ENCODE results near the gene HIKESHI.

GRCh38 chr11:86370171-86370570, 68.1 kb downstream of the HIKESHI start:
- TF ChIP-seq POLR2A (IDR thresholded peaks at IDR 0.05; ENCODE audit: low read depth, low read length) (no peak), PAX5 (IDR thresholded peaks at IDR 0.05; ENCODE audit: insufficient read depth, low read length, severe bottlenecking) (no peak), POLR2AphosphoS5 (IDR thresholded peaks at IDR 0.05; ENCODE audit: low read depth, low read length) (no peak), TAF1 (IDR thresholded peaks at IDR 0.05; ENCODE audit: low read depth, low read length) (no peak), SPI1 (IDR thresholded peaks at IDR 0.05; ENCODE audit: low read depth, low read length) (no peak), POU2F2 (IDR thresholded peaks at IDR 0.05; ENCODE audit: low read depth, low read length) (no peak)
